Mesenchymal stem cell (in vitro differentiated cells and primary cell): ENCODE data around the gene ETV3L.

ENCODE experiments used
- DNase-seq: peaks from one replicate; pipeline ENCODE4 v3.0.0-alpha.2; 2013
- H2AFZ ChIP-seq: one replicate; pipeline ENCODE4 v1.6.1; 2013; ENCODE audit warnings: low read depth, mild to moderate bottlenecking, control low read depth, inconsistent platforms, low read length, moderate library complexity
- H2AK5ac ChIP-seq: 2 replicates; pipeline ENCODE4 v1.6.1; 2013; ENCODE audit warnings: low read length, moderate library complexity, mild to moderate bottlenecking, inconsistent platforms; ENCODE audit not compliant: severe bottlenecking
- H2BK120ac ChIP-seq: one replicate; pipeline ENCODE4 v1.6.1; 2013; ENCODE audit warnings: low read depth, mild to moderate bottlenecking, inconsistent platforms, low read length, moderate library complexity
- H2BK12ac ChIP-seq, 2 experiments: one replicate each; pipeline ENCODE4 v1.6.1; 2013; ENCODE audit warnings: inconsistent platforms in 2 of 2, low read length in 2 of 2, mild to moderate bottlenecking in 2 of 2, moderate library complexity in 2 of 2, control low read depth in 1 of 2
- H2BK15ac ChIP-seq: one replicate; pipeline ENCODE4 v1.6.1; 2013; ENCODE audit warnings: mild to moderate bottlenecking, low read depth, inconsistent platforms; ENCODE audit not compliant: poor library complexity, severe bottlenecking
- H2BK5ac ChIP-seq: 2 replicates; pipeline ENCODE4 v1.6.1; 2013; ENCODE audit warnings: low read depth, mild to moderate bottlenecking, low read length, control low read depth, inconsistent platforms; ENCODE audit not compliant: poor library complexity, severe bottlenecking
- H3K14ac ChIP-seq, 2 experiments: one replicate each; pipeline ENCODE4 v1.6.1; 2013; ENCODE audit warnings: inconsistent platforms in 2 of 2, low read length in 2 of 2, control low read depth in 1 of 2, mild to moderate bottlenecking in 1 of 2, moderate library complexity in 1 of 2
- H3K18ac ChIP-seq, 2 experiments: one replicate each; pipeline ENCODE4 v1.6.1; 2013; ENCODE audit warnings: inconsistent platforms in 2 of 2, low read length in 2 of 2, control low read depth in 1 of 2, low read depth in 1 of 2, mild to moderate bottlenecking in 1 of 2
- H3K23ac ChIP-seq, 2 experiments: one replicate each; pipeline ENCODE4 v1.6.1; 2013; ENCODE audit warnings: inconsistent platforms in 2 of 2, low read length in 2 of 2, mild to moderate bottlenecking in 2 of 2, moderate library complexity in 2 of 2, control low read depth in 1 of 2
- H3K27ac ChIP-seq: 2 replicates; pipeline ENCODE4 v1.5.1; 2013; ENCODE audit warnings: mild to moderate bottlenecking, moderate library complexity, low read length, control low read depth, inconsistent platforms; ENCODE audit not compliant: poor library complexity, severe bottlenecking
- H3K27me3 ChIP-seq, 2 experiments: 2 replicates each; pipeline versions ENCODE4 v1.6.1 to v1.7.0; 2013; ENCODE audit warnings: low read length in 2 of 2, mild to moderate bottlenecking in 2 of 2, moderate library complexity in 2 of 2, control low read depth in 1 of 2, inconsistent platforms in 1 of 2; ENCODE audit not compliant: control insufficient read depth in 1 of 2, insufficient read depth in 1 of 2
- H3K36me3 ChIP-seq, 2 experiments: 2 replicates each; pipeline versions ENCODE4 v1.6.1 to v1.7.0; 2013; ENCODE audit warnings: low read length in 2 of 2, control low read depth in 1 of 2, inconsistent platforms in 1 of 2, low read depth in 1 of 2, mild to moderate bottlenecking in 1 of 2; ENCODE audit not compliant: insufficient read depth in 2 of 2, control insufficient read depth in 1 of 2
- H3K4ac ChIP-seq, 2 experiments: one replicate each; pipeline ENCODE4 v1.6.1; 2013; ENCODE audit warnings: inconsistent platforms in 2 of 2, low read length in 2 of 2, mild to moderate bottlenecking in 2 of 2, moderate library complexity in 2 of 2, control low read depth in 1 of 2, low read depth in 1 of 2
- H3K4me1 ChIP-seq: 2 replicates; pipeline ENCODE4 v1.6.1; 2013; ENCODE audit warnings: low read depth, low read length, control low read depth; ENCODE audit not compliant: control insufficient read depth, insufficient read depth
- H3K4me2 ChIP-seq: 2 replicates; pipeline ENCODE4 v1.6.1; 2013; ENCODE audit warnings: low read length, mild to moderate bottlenecking, inconsistent platforms; ENCODE audit not compliant: poor library complexity, severe bottlenecking
- H3K4me3 ChIP-seq, 2 experiments: 2 replicates each; pipeline versions ENCODE4 v1.5.1 to v1.7.0; 2013; ENCODE audit warnings: low read length in 2 of 2, mild to moderate bottlenecking in 2 of 2, control low read depth in 1 of 2, low read depth in 1 of 2; ENCODE audit not compliant: insufficient read depth in 1 of 2
- H3K79me1 ChIP-seq: replicated peaks from 2 replicates; pipeline ENCODE4 v1.6.1; 2013; ENCODE audit warnings: mild to moderate bottlenecking, control low read depth, low read length, inconsistent platforms; ENCODE audit not compliant: poor library complexity, severe bottlenecking
- H3K9ac ChIP-seq: 2 replicates; pipeline ENCODE4 v1.7.0; 2013; ENCODE audit warnings: mild to moderate bottlenecking, low read length, moderate library complexity
- H3K9me3 ChIP-seq: 2 replicates; pipeline ENCODE4 v1.7.0; 2013; ENCODE audit warnings: mild to moderate bottlenecking, low read length; ENCODE audit not compliant: control insufficient read depth
- H4K8ac ChIP-seq: one replicate; pipeline ENCODE4 v1.6.1; 2013; ENCODE audit warnings: inconsistent platforms, mild to moderate bottlenecking, low read length, moderate library complexity
- H4K91ac ChIP-seq: one replicate; pipeline ENCODE4 v1.6.1; 2013; ENCODE audit warnings: mild to moderate bottlenecking, low read length, inconsistent platforms
- WGBS: methylation state at CpG from one replicate; pipeline ENCODE4 v1.1.7; 2013; ENCODE audit warnings: mixed read lengths; 5-methylcytosine and 5-hydroxymethylcytosine counted together

The ETV3L gene

DNA sequence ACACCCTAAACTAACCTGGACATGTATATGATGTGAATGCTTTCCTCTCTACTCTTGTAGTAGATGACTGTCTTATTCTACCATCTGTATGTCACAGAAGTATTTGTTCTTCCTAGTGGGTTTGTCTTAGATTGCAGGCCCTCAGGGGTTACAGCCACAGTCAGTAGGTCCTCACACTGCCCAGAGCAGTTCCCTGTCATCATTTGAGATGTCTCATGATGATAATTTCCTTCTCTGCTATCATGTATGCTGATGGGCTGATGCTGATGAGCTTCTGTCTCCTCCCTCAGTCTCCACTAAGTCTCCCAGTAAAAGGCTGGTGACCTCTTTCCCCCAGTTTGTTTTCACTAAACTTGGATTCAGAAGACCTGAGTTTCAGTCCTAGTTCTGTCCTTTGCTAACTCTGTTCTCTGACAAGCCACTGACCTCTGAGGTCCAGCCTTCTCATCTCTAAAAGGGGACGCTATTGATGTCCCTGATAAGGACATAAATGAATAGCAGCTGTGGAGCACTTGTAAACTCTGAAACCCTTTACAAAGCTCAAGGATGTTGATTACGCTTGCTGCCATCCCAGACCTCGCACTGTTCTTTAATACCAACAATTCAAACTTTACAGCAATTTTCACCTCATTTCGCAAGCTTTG lies 41.7 kb upstream of the ETV3L start:
- no peaks in the 10 kb centered on the region for H3K27me3 ChIP-seq
- no peak overlapping the region for H3K4me3 ChIP-seq
- H3K4me1 ChIP-seq, result no peaks in the 10 kb centered on the region
- no peaks in the 10 kb centered on the region for H3K79me1 ChIP-seq
- WGBS, result 73% methylated on average over 3 of the region's 4 CpGs
- no peak overlapping the region for H2BK5ac ChIP-seq
- no peak overlapping the region for H4K8ac ChIP-seq
- no peak overlapping the region for H2BK12ac ChIP-seq
- DNase-seq, result no peak
- H3K4ac ChIP-seq, result no peak overlapping the region
- H3K9ac ChIP-seq, result no peak overlapping the region
- H3K18ac ChIP-seq, result no peak overlapping the region
- H2BK15ac ChIP-seq, result peak overlapping the region; percentile 76
- no peak overlapping the region for H3K14ac ChIP-seq
- no peak overlapping the region for H2AFZ ChIP-seq
- no peak overlapping the region for H3K27ac ChIP-seq
- H3K23ac ChIP-seq, result no peak overlapping the region
- H4K91ac ChIP-seq, result no peak overlapping the region
- H3K9me3 ChIP-seq, result no peaks in the 10 kb centered on the region
- H3K4me2 ChIP-seq, result no peak overlapping the region
- H3K36me3 ChIP-seq, result no peaks in the 10 kb centered on the region
- H2AK5ac ChIP-seq, result no peak overlapping the region
- H2BK120ac ChIP-seq, result no peak overlapping the region

- H3K18ac ChIP-seq, result no peak overlapping the region
- H4K8ac ChIP-seq, result no peak overlapping the region
- no peaks in the 10 kb centered on the region for H3K27me3 ChIP-seq
- no peak overlapping the region for H2BK120ac ChIP-seq
- no peak overlapping the region for H3K4me3 ChIP-seq
- 77% methylated on average over 2 of the region's 2 CpGs for WGBS
- H2BK5ac ChIP-seq, result no peak overlapping the region
- H3K14ac ChIP-seq, result no peak overlapping the region
- peaks cover 2% of the 10 kb centered on the region for H3K4me1 ChIP-seq
- H3K9me3 ChIP-seq, result no peaks in the 10 kb centered on the region
- no peak overlapping the region for H3K4me2 ChIP-seq
- no peak overlapping the region for H2BK15ac ChIP-seq
- peak overlapping the region; percentile 96 for H3K9ac ChIP-seq
- H2BK12ac ChIP-seq, result no peak overlapping the region
- no peak overlapping the region for H2AFZ ChIP-seq
- H3K27ac ChIP-seq, result no peak overlapping the region
- no peak overlapping the region for H3K4ac ChIP-seq
- H3K79me1 ChIP-seq, result no peaks in the 10 kb centered on the region
- H4K91ac ChIP-seq, result no peak overlapping the region
- no peak overlapping the region for H2AK5ac ChIP-seq
- no peak for DNase-seq
- H3K23ac ChIP-seq, result no peak overlapping the region
- H3K36me3 ChIP-seq, result peaks cover 4 to 11% of the 10 kb centered on the region in 2 experiments
Observed at GRCh38 chr1:157140063-157140588, 40.5 kb upstream of the ETV3L start.

DNA sequence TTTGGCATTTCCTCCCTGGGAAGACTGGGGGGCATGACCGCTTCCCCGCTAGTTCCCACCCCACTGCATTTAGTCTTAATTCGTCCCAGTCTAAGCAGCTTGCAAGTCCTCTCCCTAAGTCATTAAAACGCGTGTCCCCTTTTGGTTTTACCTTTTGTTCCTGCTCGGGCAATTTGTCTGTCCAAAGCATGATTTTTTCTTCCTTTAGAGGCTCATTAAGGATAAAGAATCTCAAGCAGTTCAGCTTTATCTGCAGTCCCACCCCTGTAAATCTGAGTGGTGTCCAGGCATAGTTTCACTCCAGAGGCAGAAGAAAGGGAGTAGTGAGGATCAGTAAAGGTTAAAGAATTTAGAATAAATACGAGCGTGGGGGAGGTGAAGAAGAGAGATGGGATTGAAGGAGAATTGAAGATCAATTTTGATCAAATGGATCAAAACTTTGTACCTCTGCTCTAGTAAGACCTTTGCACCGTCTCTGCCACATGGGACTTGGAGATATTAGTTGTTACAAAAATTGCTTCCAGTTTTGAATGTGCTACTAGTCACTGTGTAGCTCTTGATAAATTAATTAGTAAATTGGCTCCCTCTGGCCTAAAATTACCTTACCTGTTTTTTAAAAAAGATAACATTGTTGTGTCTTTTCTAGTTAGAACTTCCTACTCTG lies 39.6 kb upstream of the ETV3L start:
- Histone ChIP-seq H2BK120ac (peak overlapping the region; percentile 96), H2BK15ac (no peak overlapping the region), H3K4me2 (peak overlapping the region; percentile 91), H3K18ac (peak overlapping the region; percentile 99 to 100), H3K27ac (peak overlapping the region; percentile 72), H2AFZ (peak overlapping the region; percentile 96), H3K27me3 (no peaks in the 10 kb centered on the region), H3K23ac (no peak overlapping the region), H2AK5ac (peak overlapping the region; percentile 38), H3K9me3 (no peaks in the 10 kb centered on the region), H3K4me1 (peaks cover 2% of the 10 kb centered on the region), H3K4ac (peak overlapping the region; percentile 84 to 98), H4K91ac (no peak overlapping the region), H3K14ac (peak overlapping the region in 1 of 2 experiments; percentile 62), H4K8ac (peak overlapping the region; percentile 100), H2BK5ac (no peak overlapping the region), H3K79me1 (peaks cover 9% of the 10 kb centered on the region), H2BK12ac (no peak overlapping the region), H3K4me3 (peak overlapping the region in 1 of 2 experiments; percentile 93), H3K36me3 (peaks cover 9 to 20% of the 10 kb centered on the region in 2 experiments), H3K9ac (peak overlapping the region; percentile 96)
- 33% methylated on average over 9 of the region's 9 CpGs for WGBS
- no peak for DNase-seq
